SK-N-SH treated with all-trans-retinoic acid at 6 μM for 48 hours (cell line): ENCODE data around the gene LRRC43.
"Not testable (repeated sequence)": the region's sequence is repeated elsewhere in the genome, so short reads cannot be mapped to it uniquely, and the experiment has no call there.

Experiments used
- TF ChIP-seq, protein P1 (sequence below): fragments of 250-450 bp; sonication (Bioruptor Pico); IDR thresholded peaks from 2 replicates; pipeline ENCODE4 v1.8.0; 2020; ENCODE audit warnings: mild to moderate bottlenecking, moderate library complexity, borderline replicate concordance
- TF ChIP-seq, protein P2 (sequence below): fragments of 250-450 bp; sonication (Bioruptor Pico); IDR thresholded peaks from 2 replicates; pipeline ENCODE4 v1.5.0; 2020; ENCODE audit warnings: mild to moderate bottlenecking, moderate library complexity

DNA sequence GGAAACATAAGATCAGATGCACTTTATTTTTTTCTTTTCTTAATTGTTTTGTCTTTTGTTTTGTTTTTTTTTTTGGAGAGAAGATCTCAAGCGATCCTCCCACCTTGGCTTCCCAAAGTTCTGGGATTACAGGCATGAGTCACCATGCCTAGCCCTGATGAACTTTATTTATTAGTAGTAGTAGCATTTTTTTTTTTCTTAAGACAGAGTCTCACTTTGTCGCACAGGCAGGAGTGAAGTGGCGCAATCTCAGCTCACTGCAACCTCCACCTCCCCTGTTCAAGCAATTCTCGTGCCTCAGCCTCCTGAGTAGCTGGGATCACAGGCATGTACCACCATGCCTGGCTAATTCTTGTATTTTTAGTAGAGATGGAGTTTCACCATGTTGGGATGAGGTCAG, 6.5 kb upstream of the LRRC43 start:
- TF ChIP-seq, protein P1, sequence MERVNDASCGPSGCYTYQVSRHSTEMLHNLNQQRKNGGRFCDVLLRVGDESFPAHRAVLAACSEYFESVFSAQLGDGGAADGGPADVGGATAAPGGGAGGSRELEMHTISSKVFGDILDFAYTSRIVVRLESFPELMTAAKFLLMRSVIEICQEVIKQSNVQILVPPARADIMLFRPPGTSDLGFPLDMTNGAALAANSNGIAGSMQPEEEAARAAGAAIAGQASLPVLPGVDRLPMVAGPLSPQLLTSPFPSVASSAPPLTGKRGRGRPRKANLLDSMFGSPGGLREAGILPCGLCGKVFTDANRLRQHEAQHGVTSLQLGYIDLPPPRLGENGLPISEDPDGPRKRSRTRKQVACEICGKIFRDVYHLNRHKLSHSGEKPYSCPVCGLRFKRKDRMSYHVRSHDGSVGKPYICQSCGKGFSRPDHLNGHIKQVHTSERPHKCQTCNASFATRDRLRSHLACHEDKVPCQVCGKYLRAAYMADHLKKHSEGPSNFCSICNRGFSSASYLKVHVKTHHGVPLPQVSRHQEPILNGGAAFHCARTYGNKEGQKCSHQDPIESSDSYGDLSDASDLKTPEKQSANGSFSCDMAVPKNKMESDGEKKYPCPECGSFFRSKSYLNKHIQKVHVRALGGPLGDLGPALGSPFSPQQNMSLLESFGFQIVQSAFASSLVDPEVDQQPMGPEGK = not testable (repeated sequence)
- TF ChIP-seq, protein P2, sequence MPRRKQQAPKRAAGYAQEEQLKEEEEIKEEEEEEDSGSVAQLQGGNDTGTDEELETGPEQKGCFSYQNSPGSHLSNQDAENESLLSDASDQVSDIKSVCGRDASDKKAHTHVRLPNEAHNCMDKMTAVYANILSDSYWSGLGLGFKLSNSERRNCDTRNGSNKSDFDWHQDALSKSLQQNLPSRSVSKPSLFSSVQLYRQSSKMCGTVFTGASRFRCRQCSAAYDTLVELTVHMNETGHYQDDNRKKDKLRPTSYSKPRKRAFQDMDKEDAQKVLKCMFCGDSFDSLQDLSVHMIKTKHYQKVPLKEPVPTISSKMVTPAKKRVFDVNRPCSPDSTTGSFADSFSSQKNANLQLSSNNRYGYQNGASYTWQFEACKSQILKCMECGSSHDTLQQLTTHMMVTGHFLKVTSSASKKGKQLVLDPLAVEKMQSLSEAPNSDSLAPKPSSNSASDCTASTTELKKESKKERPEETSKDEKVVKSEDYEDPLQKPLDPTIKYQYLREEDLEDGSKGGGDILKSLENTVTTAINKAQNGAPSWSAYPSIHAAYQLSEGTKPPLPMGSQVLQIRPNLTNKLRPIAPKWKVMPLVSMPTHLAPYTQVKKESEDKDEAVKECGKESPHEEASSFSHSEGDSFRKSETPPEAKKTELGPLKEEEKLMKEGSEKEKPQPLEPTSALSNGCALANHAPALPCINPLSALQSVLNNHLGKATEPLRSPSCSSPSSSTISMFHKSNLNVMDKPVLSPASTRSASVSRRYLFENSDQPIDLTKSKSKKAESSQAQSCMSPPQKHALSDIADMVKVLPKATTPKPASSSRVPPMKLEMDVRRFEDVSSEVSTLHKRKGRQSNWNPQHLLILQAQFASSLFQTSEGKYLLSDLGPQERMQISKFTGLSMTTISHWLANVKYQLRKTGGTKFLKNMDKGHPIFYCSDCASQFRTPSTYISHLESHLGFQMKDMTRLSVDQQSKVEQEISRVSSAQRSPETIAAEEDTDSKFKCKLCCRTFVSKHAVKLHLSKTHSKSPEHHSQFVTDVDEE (CRISPR knock-in tag) = not testable (repeated sequence)
